B cell (primary cell): ENCODE measurements around the gene DMAC2. TPM values are rescaled to one million over a fixed set of nuclear protein-coding genes. Genes with fewer than 3 reads are reported as not detected.

Source experiments
- ATAC-seq: fragments of 200-7000 bp; cut with Tn5 transposase; one replicate; pipeline ENCODE4 v1.10.0; 2021; ENCODE audit warnings: low read depth, mild to moderate bottlenecking, moderate number of reproducible peaks, moderate library complexity
- CTCF ChIA-PET: fragments of 350-600 bp; sonication (Branson Sonifier 250); formaldehyde crosslinking; loops from one replicate; lab custom pipeline; 2021; ENCODE audit warnings: antibody characterized with exemption, inconsistent platforms; lab: Charles Lee
- POLR2A ChIA-PET: fragments of 350-600 bp; sonication (Branson Sonifier 250); formaldehyde crosslinking; loops from one replicate; lab custom pipeline; 2021; ENCODE audit warnings: antibody characterized with exemption; lab: Charles Lee
- DNase-seq: peaks from one replicate; pipeline ENCODE4 v3.0.0; 2013
- H2AFZ ChIP-seq: 2 replicates; pipeline ENCODE4 v1.6.1; 2012; ENCODE audit warnings: mild to moderate bottlenecking, low read depth, low read length; ENCODE audit not compliant: insufficient read depth, poor library complexity, severe bottlenecking
- H3K27ac ChIP-seq, 2 donors: 1 replicate in 1 of 2; 2 replicates in 1 of 2; pipeline ENCODE4 v1.5.1; 2012 to 2013; ENCODE audit warnings: low read length in 2 of 2, mild to moderate bottlenecking in 2 of 2, moderate library complexity in 1 of 2
- H3K27me3 ChIP-seq, 4 experiments: fragments of 200-600 bp in 1 of 4; sonication (generic) in 1 of 4; replicated peaks in 1 of 4; 1 replicate in 2 of 4; 2 replicates in 2 of 4; pipeline versions ENCODE4 v1.6.1 to v1.7.0; 2013 to 2016; ENCODE audit warnings: low read length in 3 of 4, mild to moderate bottlenecking in 2 of 4, mixed read lengths in 1 of 4, moderate library complexity in 1 of 4; ENCODE audit not compliant: insufficient read depth in 4 of 4, control insufficient read depth in 3 of 4; ENCODE audit errors: control extremely low read depth in 1 of 4
- H3K36me3 ChIP-seq, 2 experiments: replicated peaks in 1 of 2; 1 replicate in 1 of 2; 2 replicates in 1 of 2; pipeline versions ENCODE4 v1.6.1 to v1.7.1; 2013; ENCODE audit warnings: low read length in 1 of 2; ENCODE audit not compliant: insufficient read depth in 2 of 2, control insufficient read depth in 1 of 2; ENCODE audit errors: control extremely low read depth in 1 of 2, extremely low read depth in 1 of 2
- H3K4me1 ChIP-seq, 2 donors: fragments of 200-600 bp in 1 of 2; sonication (generic) in 1 of 2; 1 replicate in 1 of 2; 2 replicates in 1 of 2; pipeline versions ENCODE4 v1.5.1 to v1.6.1; 2013 to 2017; ENCODE audit warnings: low read length in 2 of 2; ENCODE audit not compliant: control insufficient read depth in 2 of 2, insufficient read depth in 2 of 2
- H3K4me2 ChIP-seq: replicated peaks from 2 replicates; pipeline ENCODE3; 2012; ENCODE audit warnings: mild to moderate bottlenecking, low read depth, low read length; ENCODE audit not compliant: poor library complexity, severe bottlenecking
- H3K4me3 ChIP-seq, 5 experiments: fragments of 200-600 bp in 1 of 5; sonication (generic) in 1 of 5; 1 replicate in 3 of 5; 2 replicates in 2 of 5; pipeline versions ENCODE4 v1.5.1 to v1.7.0; 2011 to 2016; ENCODE audit warnings: low read length in 4 of 5, mild to moderate bottlenecking in 4 of 5, low read depth in 2 of 5, control low read depth in 1 of 5, moderate library complexity in 1 of 5; ENCODE audit not compliant: insufficient read depth in 1 of 5; ENCODE audit errors: control extremely low read depth in 1 of 5, extremely low read depth in 1 of 5
- H3K79me2 ChIP-seq: fragments of 200-600 bp; sonication (generic); one replicate; pipeline ENCODE4 v1.6.0; 2016; ENCODE audit warnings: low read length; ENCODE audit not compliant: control insufficient read depth, insufficient read depth
- H3K9ac ChIP-seq: fragments of 200-600 bp; sonication (generic); 2 replicates; pipeline ENCODE4 v1.6.1; 2017; ENCODE audit warnings: mild to moderate bottlenecking, low read length, moderate library complexity
- H3K9me3 ChIP-seq, 3 donors: one replicate each; pipeline versions ENCODE4 v1.6.1 to v1.7.1; 2013; ENCODE audit warnings: low read length in 2 of 3; ENCODE audit not compliant: control insufficient read depth in 2 of 3, insufficient read depth in 1 of 3; ENCODE audit errors: control extremely low read depth in 1 of 3
- H4K20me1 ChIP-seq: 2 replicates; pipeline ENCODE4 v1.6.0; 2012; ENCODE audit warnings: mild to moderate bottlenecking, low read length; ENCODE audit not compliant: insufficient read depth, control insufficient read depth, poor library complexity, severe bottlenecking
- H3K27ac Mint-ChIP-seq: one replicate; pipeline ENCODE4 v1.8.0; 2021; ENCODE audit warnings: mixed read lengths
- H3K27me3 Mint-ChIP-seq: one replicate; pipeline ENCODE4 v1.8.0; 2021; ENCODE audit warnings: mixed read lengths
- H3K4me1 Mint-ChIP-seq: one replicate; pipeline ENCODE4 v1.8.0; 2021; ENCODE audit warnings: mixed read lengths
- H3K4me3 Mint-ChIP-seq: one replicate; pipeline ENCODE4 v1.8.0; 2021; ENCODE audit warnings: mixed read lengths
- H3K9me3 Mint-ChIP-seq: one replicate; pipeline ENCODE4 v1.8.0; 2022; ENCODE audit warnings: mixed read lengths; ENCODE audit not compliant: insufficient read depth
- CTCF ChIP-seq: fragments of 200-600 bp; IDR thresholded peaks from one replicate; pipeline ENCODE4 v1.8.0; 2022; ENCODE audit warnings: antibody characterized with exemption, mild to moderate bottlenecking
- EZH2 ChIP-seq: IDR thresholded peaks from 2 replicates; pipeline ENCODE4 v1.6.1; 2012; ENCODE audit warnings: borderline replicate concordance, low read depth, mild to moderate bottlenecking, moderate library complexity, low read length; ENCODE audit not compliant: insufficient read depth, poor library complexity, severe bottlenecking
- WGBS: methylation state at CpG from one replicate; pipeline ENCODE4 v1.1.5; 2013; ENCODE audit warnings: missing lambda C conversion rate; ENCODE audit not compliant: insufficient coverage; 5-methylcytosine and 5-hydroxymethylcytosine counted together
- intact Hi-C: fragments of 100-400 bp; cut with micrococcal nuclease; formaldehyde crosslinking; loops from one replicate; pipeline ENCODE4 v1.10.0; 2022
- polyA plus RNA-seq: library from polyadenylated mRNA; depleted of rRNA; stranded (reverse); fragments of >200 nt; gene quantifications from 2 replicates; pipeline ENCODE4 v1.2.3, GENCODE V29; 2012
- total RNA-seq, 2 donors: library from RNA; stranded (reverse); fragments of 120-200 nt in 1 of 2; gene quantifications; 1 replicate in 1 of 2; 2 replicates in 1 of 2; pipeline versions ENCODE4 v1.2.3 to v1.2.4, GENCODE V29; 2013 to 2022

Gene DMAC2
- total and polyA plus RNA-seq, 2 donors (not counting 1 experiment from before 2014, with no cell fraction given): 31.8 to 41.7 TPM

GRCh38 chr19:41447732-41448332 lies 8.1 kb upstream of the DMAC2 start:
- Histone ChIP-seq H3K4me2 (no peak overlapping the region), H4K20me1 (no peaks in the 10 kb centered on the region), H3K9ac (no peak overlapping the region), H3K4me1 (peaks cover 4 to 10% of the 10 kb centered on the region in 2 donors), H3K27me3 (peaks cover 0 to 4% (median 0%) of the 10 kb centered on the region in 4 experiments), H3K4me3 (no peak overlapping the region), H2AFZ (no peak overlapping the region), H3K79me2 (no peaks in the 10 kb centered on the region), H3K36me3 (no peaks in the 10 kb centered on the region), H3K27ac (no peak overlapping the region), H3K9me3 (no peaks in the 10 kb centered on the region)
- no peak for ATAC-seq
- peaks cover 9% of the 10 kb centered on the region for H3K4me1 Mint-ChIP-seq
- 78% methylated on average over 7 of the region's 12 CpGs for WGBS
- H3K9me3 Mint-ChIP-seq: no peaks in the 10 kb centered on the region
- no peak overlapping the region for H3K4me3 Mint-ChIP-seq
- TF ChIP-seq EZH2 (no peak), CTCF (no peak)
- ChIA-PET POLR2A (interaction anchor here (0.9 to 1.0 kb wide), 2 partner anchors 15 to 107 kb away, joined by 3 to 12 read pairs; no protein-coding TSS in a partner anchor), CTCF (interaction anchor here (1.3 to 10.9 kb wide), 13 partner anchors 9 to 148 kb away, joined by 4 to 442 read pairs (median 26); partner anchors contain the start of genes CEACAM21 and DMAC2)
- no peak overlapping the region for H3K27ac Mint-ChIP-seq
- intact Hi-C loops: no loop called here
- peaks cover 17% of the 10 kb centered on the region for H3K27me3 Mint-ChIP-seq
- no peak for DNase-seq

- H3K36me3 ChIP-seq: no peaks in the 10 kb centered on the region
- H3K4me3 Mint-ChIP-seq: no peak overlapping the region
- H3K4me1 Mint-ChIP-seq: peaks cover 12% of the 10 kb centered on the region
- no peak overlapping the region for H3K4me3 ChIP-seq
- H3K9me3 Mint-ChIP-seq: no peaks in the 10 kb centered on the region
- POLR2A ChIA-PET: no interaction called here
- no peak overlapping the region for H3K27ac Mint-ChIP-seq
- no peaks in the 10 kb centered on the region for H4K20me1 ChIP-seq
- H3K27me3 ChIP-seq: peaks cover 0 to 4% (median 0%) of the 10 kb centered on the region in 4 experiments
- intact Hi-C loops: no loop called here
- H3K4me2 ChIP-seq: no peak overlapping the region
- H3K27me3 Mint-ChIP-seq: peaks cover 17% of the 10 kb centered on the region
- 68% methylated on average over 5 of the region's 5 CpGs for WGBS
- no peaks in the 10 kb centered on the region for H3K79me2 ChIP-seq
- ATAC-seq (no peak), DNase-seq (no peak)
- no peak overlapping the region for H2AFZ ChIP-seq
- CTCF ChIA-PET: interaction anchor here (2.4 to 10.9 kb wide), 3 partner anchors 11 to 124 kb away, joined by 5 to 442 read pairs (median 163); partner anchors contain the start of gene CEACAM21
- H3K9me3 ChIP-seq: no peaks in the 10 kb centered on the region
- TF ChIP-seq EZH2: no peak
- no peak for TF ChIP-seq CTCF
- no peak overlapping the region for H3K27ac ChIP-seq
- peaks cover 4 to 10% of the 10 kb centered on the region in 2 donors for H3K4me1 ChIP-seq
- no peak overlapping the region for H3K9ac ChIP-seq
Observed at GRCh38 chr19:41445575-41445974, 5.9 kb upstream of the DMAC2 start.
